Epidermal melanocyte (primary cell): Measurements from ENCODE around the gene CLTC.
"Not testable (repeated sequence)": the region's sequence is repeated elsewhere in the genome, so short reads cannot be mapped to it uniquely, and the experiment has no call there.

Source experiments
- DNase-seq: peaks from one replicate; pipeline ENCODE4 v3.0.0; 2011; ENCODE audit warnings: low spot score; ENCODE audit not compliant: insufficient read length

CLTC gene

GRCh38 chr17:59633658-59634359, 14.1 kb downstream of the CLTC start:
- no peak for DNase-seq

- no peak for DNase-seq
These were observed 15.2 kb downstream of the CLTC start for GRCh38 chr17:59634632-59635541.

GRCh38 chr17:59637611-59638310, 18.1 kb downstream of the CLTC start:
- DNase-seq: no peak

- DNase-seq: no peak
These were observed 18.9 kb downstream of the CLTC start for GRCh38 chr17:59638553-59638952.

- no peak for DNase-seq
These were observed 22.2 kb downstream of the CLTC start for GRCh38 chr17:59641799-59642484.

- no peak for DNase-seq
These were observed 22.9 kb downstream of the CLTC start for GRCh38 chr17:59642565-59642964.

- no peak for DNase-seq
These were observed 23.8 kb downstream of the CLTC start for GRCh38 chr17:59643159-59644140.

GRCh38 chr17:59647288-59647687, 27.6 kb downstream of the CLTC start:
- no peak for DNase-seq

GRCh38 chr17:59649886-59650285, 30.2 kb downstream of the CLTC start:
- no peak for DNase-seq

- DNase-seq: no peak
These were observed 30.9 kb downstream of the CLTC start for GRCh38 chr17:59650642-59651041.

GRCh38 chr17:59651346-59651745, 31.7 kb downstream of the CLTC start:
- DNase-seq: no peak

- no peak for DNase-seq
These were observed 32.4 kb downstream of the CLTC start for GRCh38 chr17:59652119-59652518.

- not testable (repeated sequence) for DNase-seq
These were observed 36.9 kb downstream of the CLTC start for GRCh38 chr17:59656624-59657023.

GRCh38 chr17:59666235-59666634, 46.5 kb downstream of the CLTC start:
- DNase-seq: no peak

- DNase-seq: peak; percentile 21
These were observed 49.1 kb downstream of the CLTC start for GRCh38 chr17:59668816-59669215.

GRCh38 chr17:59669411-59669810, 49.7 kb downstream of the CLTC start:
- no peak for DNase-seq

- DNase-seq: no peak
These were observed 50.2 kb downstream of the CLTC start for GRCh38 chr17:59669944-59670343.

- no peak for DNase-seq
These were observed 51.7 kb downstream of the CLTC start for GRCh38 chr17:59671386-59671785.

- DNase-seq: no peak
These were observed 55.5 kb downstream of the CLTC start for GRCh38 chr17:59675231-59675630.

GRCh38 chr17:59676716-59677115, 57.0 kb downstream of the CLTC start:
- DNase-seq: no peak
